ENCODE measurements around the gene DOK3.

DOK3 gene

GRCh38 chr5:177462021-177462670, 47.5 kb downstream of the DOK3 start:
- Histone ChIP-seq H3K27me3 (ENCODE audit: control insufficient read depth, insufficient read depth, low read length) (no peaks in the 10 kb centered on the region), H3K27ac (ENCODE audit: low read length) (no peak overlapping the region), H3K9me3 (ENCODE audit: control insufficient read depth, insufficient read depth, low read length) (no peaks in the 10 kb centered on the region), H3K4me3 (ENCODE audit: low read length) (no peak overlapping the region), H3K4me1 (ENCODE audit: control insufficient read depth, insufficient read depth, low read length) (peaks cover 3% of the 10 kb centered on the region; the same call in 1 of the 2 replicates), H3K36me3 (ENCODE audit: control insufficient read depth, insufficient read depth, low read length) (peaks cover 55% of the 10 kb centered on the region)
- no CpG with 5 or more reads among the region's 27 CpGs for WGBS (ENCODE audit: insufficient coverage, insufficient read length)
- no peak for DNase-seq (ENCODE audit: low read depth, low spot score)

GRCh38 chr5:177459819-177460628, 49.6 kb downstream of the DOK3 start:
- no CpG with 5 or more reads among the region's 28 CpGs for WGBS (ENCODE audit: insufficient coverage, insufficient read length)
- DNase-seq (ENCODE audit: low read depth, low spot score) = no peak
- no peak overlapping the region for H3K4me3 ChIP-seq (ENCODE audit: low read length)
- H3K27ac ChIP-seq (ENCODE audit: low read length) = no peak overlapping the region
- no peaks in the 10 kb centered on the region for H3K27me3 ChIP-seq (ENCODE audit: control insufficient read depth, insufficient read depth, low read length)
- H3K36me3 ChIP-seq (ENCODE audit: control insufficient read depth, insufficient read depth, low read length) = peaks cover 37% of the 10 kb centered on the region
- H3K4me1 ChIP-seq (ENCODE audit: control insufficient read depth, insufficient read depth, low read length) = peaks cover 3% of the 10 kb centered on the region
- H3K9me3 ChIP-seq (ENCODE audit: control insufficient read depth, insufficient read depth, low read length) = no peaks in the 10 kb centered on the region

GRCh38 chr5:177459357-177459756, 50.3 kb downstream of the DOK3 start:
- Histone ChIP-seq H3K9me3 (ENCODE audit: control insufficient read depth, insufficient read depth, low read length) (no peaks in the 10 kb centered on the region), H3K36me3 (ENCODE audit: control insufficient read depth, insufficient read depth, low read length) (peaks cover 37% of the 10 kb centered on the region), H3K27ac (ENCODE audit: low read length) (no peak overlapping the region), H3K27me3 (ENCODE audit: control insufficient read depth, insufficient read depth, low read length) (no peaks in the 10 kb centered on the region), H3K4me1 (ENCODE audit: control insufficient read depth, insufficient read depth, low read length) (peaks cover 3% of the 10 kb centered on the region), H3K4me3 (ENCODE audit: low read length) (no peak overlapping the region)
- no peak for DNase-seq (ENCODE audit: low read depth, low spot score)
- WGBS (ENCODE audit: insufficient coverage, insufficient read length) = no CpG with 5 or more reads among the region's 11 CpGs

GRCh38 chr5:177458912-177459350, 50.7 kb downstream of the DOK3 start:
- Histone ChIP-seq H3K27ac (ENCODE audit: low read length) (no peak overlapping the region), H3K9me3 (ENCODE audit: control insufficient read depth, insufficient read depth, low read length) (no peaks in the 10 kb centered on the region), H3K36me3 (ENCODE audit: control insufficient read depth, insufficient read depth, low read length) (peaks cover 37% of the 10 kb centered on the region), H3K4me1 (ENCODE audit: control insufficient read depth, insufficient read depth, low read length) (peaks cover 3% of the 10 kb centered on the region), H3K27me3 (ENCODE audit: control insufficient read depth, insufficient read depth, low read length) (no peaks in the 10 kb centered on the region), H3K4me3 (ENCODE audit: low read length) (no peak overlapping the region)
- WGBS (ENCODE audit: insufficient coverage, insufficient read length) = no CpG with 5 or more reads among the region's 14 CpGs
- no peak for DNase-seq (ENCODE audit: low read depth, low spot score)

GRCh38 chr5:177457852-177458681, 51.6 kb downstream of the DOK3 start:
- no peaks in the 10 kb centered on the region for H3K27me3 ChIP-seq (ENCODE audit: control insufficient read depth, insufficient read depth, low read length)
- no peak overlapping the region for H3K4me3 ChIP-seq (ENCODE audit: low read length)
- no peak for DNase-seq (ENCODE audit: low read depth, low spot score)
- H3K4me1 ChIP-seq (ENCODE audit: control insufficient read depth, insufficient read depth, low read length) = peaks cover 5% of the 10 kb centered on the region
- no peak overlapping the region for H3K27ac ChIP-seq (ENCODE audit: low read length)
- H3K9me3 ChIP-seq (ENCODE audit: control insufficient read depth, insufficient read depth, low read length) = no peaks in the 10 kb centered on the region
- peaks cover 33% of the 10 kb centered on the region for H3K36me3 ChIP-seq (ENCODE audit: control insufficient read depth, insufficient read depth, low read length)
- no CpG with 5 or more reads among the region's 20 CpGs for WGBS (ENCODE audit: insufficient coverage, insufficient read length)

GRCh38 chr5:177456976-177457851, 52.4 kb downstream of the DOK3 start:
- no peak overlapping the region for H3K4me3 ChIP-seq (ENCODE audit: low read length)
- H3K4me1 ChIP-seq (ENCODE audit: control insufficient read depth, insufficient read depth, low read length) = peaks cover 6% of the 10 kb centered on the region
- DNase-seq (ENCODE audit: low read depth, low spot score) = peak; percentile 93
- H3K27ac ChIP-seq (ENCODE audit: low read length) = no peak overlapping the region
- H3K27me3 ChIP-seq (ENCODE audit: control insufficient read depth, insufficient read depth, low read length) = no peaks in the 10 kb centered on the region
- H3K9me3 ChIP-seq (ENCODE audit: control insufficient read depth, insufficient read depth, low read length) = no peaks in the 10 kb centered on the region
- WGBS (ENCODE audit: insufficient coverage, insufficient read length) = no CpG with 5 or more reads among the region's 24 CpGs
- H3K36me3 ChIP-seq (ENCODE audit: control insufficient read depth, insufficient read depth, low read length) = peaks cover 33% of the 10 kb centered on the region

- no CpG with 5 or more reads among the region's 12 CpGs for WGBS (ENCODE audit: insufficient coverage, insufficient read length)
- Histone ChIP-seq H3K9me3 (ENCODE audit: control insufficient read depth, insufficient read depth, low read length) (no peaks in the 10 kb centered on the region), H3K4me1 (ENCODE audit: control insufficient read depth, insufficient read depth, low read length) (peaks cover 6% of the 10 kb centered on the region), H3K36me3 (ENCODE audit: control insufficient read depth, insufficient read depth, low read length) (peaks cover 33% of the 10 kb centered on the region), H3K27me3 (ENCODE audit: control insufficient read depth, insufficient read depth, low read length) (no peaks in the 10 kb centered on the region), H3K4me3 (ENCODE audit: low read length) (no peak overlapping the region), H3K27ac (ENCODE audit: low read length) (no peak overlapping the region)
- no peak for DNase-seq (ENCODE audit: low read depth, low spot score)
Measured at GRCh38 chr5:177456591-177456964, 53.0 kb downstream of the DOK3 start.

GRCh38 chr5:177455661-177456590, 53.7 kb downstream of the DOK3 start:
- peaks cover 6% of the 10 kb centered on the region for H3K4me1 ChIP-seq (ENCODE audit: control insufficient read depth, insufficient read depth, low read length)
- H3K27ac ChIP-seq (ENCODE audit: low read length) = no peak overlapping the region
- no CpG with 5 or more reads among the region's 76 CpGs for WGBS (ENCODE audit: insufficient coverage, insufficient read length)
- H3K27me3 ChIP-seq (ENCODE audit: control insufficient read depth, insufficient read depth, low read length) = no peaks in the 10 kb centered on the region
- peaks cover 31% of the 10 kb centered on the region for H3K36me3 ChIP-seq (ENCODE audit: control insufficient read depth, insufficient read depth, low read length)
- no peak for DNase-seq (ENCODE audit: low read depth, low spot score)
- no peaks in the 10 kb centered on the region for H3K9me3 ChIP-seq (ENCODE audit: control insufficient read depth, insufficient read depth, low read length)
- H3K4me3 ChIP-seq (ENCODE audit: low read length) = peak overlapping the region; percentile 74

GRCh38 chr5:177455036-177455660, 54.5 kb downstream of the DOK3 start:
- no peak overlapping the region for H3K27ac ChIP-seq (ENCODE audit: low read length)
- peaks cover 6% of the 10 kb centered on the region for H3K4me1 ChIP-seq (ENCODE audit: control insufficient read depth, insufficient read depth, low read length)
- WGBS (ENCODE audit: insufficient coverage, insufficient read length) = no CpG with 5 or more reads among the region's 80 CpGs
- no peaks in the 10 kb centered on the region for H3K27me3 ChIP-seq (ENCODE audit: control insufficient read depth, insufficient read depth, low read length)
- H3K9me3 ChIP-seq (ENCODE audit: control insufficient read depth, insufficient read depth, low read length) = no peaks in the 10 kb centered on the region
- peak overlapping the region; percentile 74 for H3K4me3 ChIP-seq (ENCODE audit: low read length)
- DNase-seq (ENCODE audit: low read depth, low spot score) = no peak
- peaks cover 26% of the 10 kb centered on the region for H3K36me3 ChIP-seq (ENCODE audit: control insufficient read depth, insufficient read depth, low read length)
